K562 (cell line): ENCODE results near the gene SFI1. TPM values are rescaled to one million over a fixed set of nuclear protein-coding genes. Genes with fewer than 3 reads are reported as not detected.

ENCODE experiments used
- ATAC-seq: fragments of 200-7000 bp; cut with Tn5 transposase; 3 replicates; pipeline ENCODE4 v1.9.1; 2020; ENCODE audit warnings: moderate library complexity
- BruUV-seq: library from RNA; stranded (reverse); fragments of 400-500 nt; replicated peaks from 2 replicates; lab custom pipeline; 2021; lab: Mats Ljungman, UMichigan
- CTCF ChIA-PET: fragments of 300-600 bp; formaldehyde crosslinking; extraction: SDS; loops from one replicate; lab custom pipeline; 2021; ENCODE audit warnings: low intra/inter-chr PET ratio; lab: Yijun Ruan, JAX
- POLR2A ChIA-PET: fragments of 300-600, 350-650 bp; sonication (Branson Sonifier 250); formaldehyde crosslinking; extraction: SDS; loops from one replicate; lab custom pipeline; 2021; ENCODE audit warnings: antibody characterized with exemption, inconsistent platforms; lab: Yijun Ruan, JAX
- DNase-seq, 4 experiments: peaks; one replicate each; pipeline versions ENCODE4 v3.0.0 to v3.0.0-alpha.2; 2011 to 2018; ENCODE audit warnings: low spot score in 3 of 4, mixed read lengths in 3 of 4; ENCODE audit errors: extremely low read depth in 1 of 4
- FAIRE-seq: peaks from 2 replicates; lab custom pipeline; 2011; peaks lifted over from hg19 to GRCh38; lab: Jason Lieb, UNC
- H2AFZ ChIP-seq: 2 replicates; pipeline ENCODE4 v1.6.0; 2011; ENCODE audit warnings: low read depth, low read length, control low read depth, inconsistent platforms
- H3K27ac ChIP-seq: fragments of 200-600 bp; 3 replicates; pipeline ENCODE4 v1.8.0; 2011; ENCODE audit warnings: low read depth, mild to moderate bottlenecking, control low read depth, inconsistent platforms, low read length, moderate library complexity, mixed read lengths; ENCODE audit errors: extremely low read depth
- H3K27me3 ChIP-seq, 2 experiments: fragments of 300-600 bp in 1 of 2; 2 replicates in 1 of 2; 3 replicates in 1 of 2; pipeline versions ENCODE4 v1.6.0 to v1.8.0; 2011; ENCODE audit warnings: inconsistent platforms in 2 of 2, low read length in 2 of 2, mild to moderate bottlenecking in 1 of 2, mixed read lengths in 1 of 2, moderate library complexity in 1 of 2; ENCODE audit not compliant: control insufficient read depth in 2 of 2, insufficient read depth in 2 of 2
- H3K36me3 ChIP-seq: fragments of 300-600 bp; 3 replicates; pipeline ENCODE4 v1.8.0; 2011; ENCODE audit warnings: mild to moderate bottlenecking, low read length, inconsistent platforms; ENCODE audit not compliant: control insufficient read depth, insufficient read depth
- H3K4me1 ChIP-seq, 2 experiments: fragments of 200-600 bp in 1 of 2; replicated peaks in 1 of 2; 2 replicates in 1 of 2; 3 replicates in 1 of 2; pipeline versions ENCODE4 v1.5.1 to v1.8.0; 2011; ENCODE audit warnings: inconsistent platforms in 2 of 2, low read length in 2 of 2, mild to moderate bottlenecking in 1 of 2, mixed read lengths in 1 of 2, moderate library complexity in 1 of 2; ENCODE audit not compliant: control insufficient read depth in 2 of 2, insufficient read depth in 2 of 2
- H3K4me2 ChIP-seq: 2 replicates; pipeline ENCODE4 v1.6.1; 2011; ENCODE audit warnings: low read length, control low read depth, inconsistent platforms, mixed read lengths; ENCODE audit not compliant: insufficient read depth
- H3K4me3 ChIP-seq: fragments of 200-600 bp; sonication (generic), shearing (Covaris generic); 2 replicates; pipeline ENCODE4 v1.5.1; 2016; ENCODE audit warnings: control low read depth, inconsistent platforms
- H3K79me2 ChIP-seq: fragments of 200-600 bp; 3 replicates; pipeline ENCODE4 v1.8.0; 2011; ENCODE audit warnings: low read length, inconsistent platforms; ENCODE audit not compliant: control insufficient read depth, insufficient read depth
- H3K9ac ChIP-seq, 2 experiments: 2 replicates each; pipeline versions ENCODE4 v1.6.0 to v1.6.1; 2011; ENCODE audit warnings: low read depth in 2 of 2, low read length in 2 of 2, control low read depth in 1 of 2, inconsistent platforms in 1 of 2, mild to moderate bottlenecking in 1 of 2, mixed read lengths in 1 of 2; ENCODE audit not compliant: insufficient read depth in 1 of 2
- H3K9me1 ChIP-seq: one replicate; pipeline ENCODE4 v1.6.0; 2011; ENCODE audit warnings: inconsistent platforms, mild to moderate bottlenecking, low read length, moderate library complexity; ENCODE audit not compliant: control insufficient read depth, insufficient read depth
- H3K9me3 ChIP-seq: replicated peaks from 2 replicates; pipeline ENCODE4 v1.5.1; 2011; ENCODE audit warnings: low read depth, low read length, inconsistent platforms; ENCODE audit not compliant: control insufficient read depth, insufficient read depth
- H4K20me1 ChIP-seq: replicated peaks from 2 replicates; pipeline ENCODE4 v1.6.1; 2011; ENCODE audit warnings: low read length, inconsistent platforms, mixed read lengths; ENCODE audit not compliant: control insufficient read depth, insufficient read depth
- CTCF ChIP-seq, 3 experiments: IDR thresholded peaks in 2 of 3; conservative IDR thresholded peaks in 1 of 3; 2 replicates each; pipeline ENCODE4 v1.5.1; 2011 to 2012; ENCODE audit warnings: low read length in 3 of 3, mild to moderate bottlenecking in 3 of 3, control low read depth in 2 of 3, improper control_type of control experiment in 1 of 3, inconsistent platforms in 1 of 3, low read depth in 1 of 3, mixed read lengths in 1 of 3, moderate library complexity in 1 of 3; ENCODE audit not compliant: insufficient read depth in 2 of 3
- ELF2 ChIP-seq: fragments of 250-450 bp; sonication (Bioruptor Pico); IDR thresholded peaks from 2 replicates; pipeline ENCODE4 v1.5.0; 2021; ENCODE audit warnings: mild to moderate bottlenecking
- HDGF ChIP-seq: fragments of 450-650 bp; IDR thresholded peaks from 2 replicates; pipeline ENCODE4 v1.6.1; 2016
- KDM1A ChIP-seq, 2 experiments: fragments of 450-650 bp; IDR thresholded peaks; 2 replicates each; pipeline ENCODE4 v1.6.1; 2016; ENCODE audit warnings: mild to moderate bottlenecking in 2 of 2
- MTF1 ChIP-seq: fragments of 250-450 bp; sonication (Bioruptor Pico); IDR thresholded peaks from 2 replicates; pipeline ENCODE4 v1.9.0; 2021; ENCODE audit warnings: moderate library complexity, mild to moderate bottlenecking, inconsistent platforms, borderline replicate concordance
- NFYB ChIP-seq: IDR thresholded peaks from 2 replicates; pipeline ENCODE4 v1.6.1; 2011; ENCODE audit warnings: mild to moderate bottlenecking, moderate library complexity; ENCODE audit not compliant: insufficient read length; ENCODE audit errors: extremely low read depth
- TBL1XR1 ChIP-seq, 2 experiments: IDR thresholded peaks; 2 replicates each; pipeline ENCODE4 v1.6.1; 2012; ENCODE audit warnings: improper control_type of control experiment in 2 of 2, low read length in 2 of 2, mild to moderate bottlenecking in 1 of 2
- USF2 ChIP-seq: sonication (generic); formaldehyde crosslinking; IDR thresholded peaks from 2 replicates; pipeline ENCODE4 v1.5.0; 2020; ENCODE audit warnings: missing genetic modification reagents
- ZNF41 ChIP-seq: fragments of 250-450 bp; sonication (Bioruptor Pico); conservative IDR thresholded peaks from 2 replicates; pipeline ENCODE4 v1.4.0; 2020; ENCODE audit warnings: mild to moderate bottlenecking
- ZNF76 ChIP-seq: fragments of 250-450 bp; sonication (Bioruptor Pico); IDR thresholded peaks from 2 replicates; pipeline ENCODE4 v1.4.0; 2020; ENCODE audit warnings: mild to moderate bottlenecking, moderate library complexity, borderline replicate concordance
- ZNF780A ChIP-seq: fragments of 250-450 bp; sonication (Bioruptor Pico); IDR thresholded peaks from 2 replicates; pipeline ENCODE4 v1.5.0; 2021; ENCODE audit warnings: mild to moderate bottlenecking
- ZNF79 ChIP-seq: fragments of 250-450 bp; sonication (Bioruptor Pico); IDR thresholded peaks from 2 replicates; pipeline ENCODE4 v1.4.0; 2020; ENCODE audit warnings: low read depth, mild to moderate bottlenecking, moderate library complexity
- WGBS: fragments of 100-300 bp; shearing (Covaris generic); methylation state at CpG from one replicate; pipeline ENCODE4 v1.1.6; 2016; ENCODE audit warnings: low coverage, mixed read lengths; ENCODE audit not compliant: insufficient coverage; ENCODE audit errors: missing lambda C conversion rate; 5-methylcytosine and 5-hydroxymethylcytosine counted together
- in situ Hi-C: fragments of 300-500 bp; cut with MboI; formaldehyde crosslinking; loops from 4 replicates; pipeline ENCODE4 v1.15.0; 2018; ENCODE audit warnings: inconsistent platforms, mixed read lengths
- intact Hi-C: fragments of 100-400 bp; cut with micrococcal nuclease; formaldehyde crosslinking; loops from 2 replicates; pipeline ENCODE4 v1.14.2; 2022
- polyA plus RNA-seq, 8 experiments: library from polyadenylated mRNA; depleted of rRNA in 4 of 8; stranded (reverse) in 5 of 8; unstranded in 3 of 8; fragments of >200 nt; fragmentation: Nextera tagmentation in 2 of 8; fragmentation: Illumina TruSeq in 1 of 8; extraction: Ambion mirVana in 2 of 8; extraction: Trizol in 1 of 8; gene quantifications; 2 replicates each; pipeline versions ENCODE4 v1.2.1 to v1.2.3, GENCODE V29; 2011 to 2014; ENCODE audit warnings: inconsistent platforms in 1 of 8, missing spikeins in 1 of 8
- total RNA-seq, 7 experiments: library from RNA; depleted of rRNA in 6 of 7; stranded (reverse); fragments of >200 nt in 6 of 7; fragmentation: Illumina TruSeq in 2 of 7; extraction: Trizol in 2 of 7; gene quantifications; 2 replicates each; pipeline versions ENCODE4 v1.2.1 to v1.2.3, GENCODE V29; 2011 to 2021; ENCODE audit warnings: low replicate concordance in 1 of 7
- TF ChIP-seq, protein P1 (sequence below): fragments of 250-450 bp; sonication (Bioruptor Pico); IDR thresholded peaks from 2 replicates; pipeline ENCODE4 v1.4.0; 2020
- TF ChIP-seq, protein P2 (sequence below), 3 experiments: fragments of 200-800 bp in 1 of 3; sonication (Bioruptor generic) in 1 of 3; sonication (generic) in 1 of 3; formaldehyde crosslinking in 1 of 3; IDR thresholded peaks; 2 replicates each; pipeline versions ENCODE4 v1.6.1 to v1.8.0; 2016 to 2022; ENCODE audit warnings: mild to moderate bottlenecking in 2 of 3, missing compliant biosample characterization in 2 of 3, missing genetic modification characterization in 2 of 3, missing genetic modification reagents in 1 of 3

Gene SFI1
- total and polyA plus RNA-seq, 9 of the 15 experiments (the other 6 are each of a cell fraction or from before 2014, with no cell fraction given), result 3.0 to 25.6 (median 14.1) TPM

GRCh38 chr22:31651664-31652063 is 155.3 kb downstream of the SFI1 start:
- WGBS, result 53% methylated on average over 1 of the region's 4 CpGs
- POLR2A ChIA-PET, result no interaction called here

More at GRCh38 chr22:31651664-31652063, 155.3 kb downstream of the SFI1 start:
- Histone ChIP-seq H3K27me3 (no peaks in the 10 kb centered on the region), H3K27ac (no peak overlapping the region), H3K9me3 (no peaks in the 10 kb centered on the region), H3K36me3 (peaks cover 19% of the 10 kb centered on the region; the same call in 2 of the 3 replicates), H3K4me2 (no peak overlapping the region), H3K79me2 (peaks cover 30% of the 10 kb centered on the region), H3K9ac (no peak overlapping the region), H3K9me1 (no peaks in the 10 kb centered on the region), H3K4me3 (no peak overlapping the region), H3K4me1 (peaks cover 13 to 15% of the 10 kb centered on the region in 2 experiments; a peak in 4 of 5 replicates), H2AFZ (no peak overlapping the region), H4K20me1 (0 out of 2 replicates have a peak, but pooled peaks cover 3% of the 10 kb centered on the region)
- TF ChIP-seq ZNF79 (CRISPR knock-in tag) (no peak), MTF1 (CRISPR knock-in tag) (no peak), ZNF41 (CRISPR knock-in tag) (no peak), NFYB (no peak), CTCF (IDR thresholded peaks at IDR 0.05 in 2 of 3, conservative IDR thresholded peaks at IDR 0.05 in 1 of 3; ENCODE audit: insufficient read depth in 2 of 3, low read depth in 1 of 3, low read length in 3 of 3) (no peak), KDM1A (IDR thresholded peaks at IDR 0.05) (no peak), ZNF76 (CRISPR knock-in tag) (no peak), HDGF (no peak), TBL1XR1 (IDR thresholded peaks at IDR 0.05; ENCODE audit: low read length in 2 of 2) (no peak), ELF2 (CRISPR knock-in tag) (no peak), USF2 (CRISPR knock-in tag) (no peak), ZNF780A (CRISPR knock-in tag) (no peak)
- TF ChIP-seq, protein P1, sequence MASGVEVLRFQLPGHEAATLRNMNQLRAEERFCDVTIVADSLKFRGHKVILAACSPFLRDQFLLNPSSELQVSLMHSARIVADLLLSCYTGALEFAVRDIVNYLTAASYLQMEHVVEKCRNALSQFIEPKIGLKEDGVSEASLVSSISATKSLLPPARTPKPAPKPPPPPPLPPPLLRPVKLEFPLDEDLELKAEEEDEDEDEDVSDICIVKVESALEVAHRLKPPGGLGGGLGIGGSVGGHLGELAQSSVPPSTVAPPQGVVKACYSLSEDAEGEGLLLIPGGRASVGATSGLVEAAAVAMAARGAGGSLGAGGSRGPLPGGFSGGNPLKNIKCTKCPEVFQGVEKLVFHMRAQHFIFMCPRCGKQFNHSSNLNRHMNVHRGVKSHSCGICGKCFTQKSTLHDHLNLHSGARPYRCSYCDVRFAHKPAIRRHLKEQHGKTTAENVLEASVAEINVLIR (CRISPR knock-in tag), result no peak
- TF ChIP-seq, protein P2, sequence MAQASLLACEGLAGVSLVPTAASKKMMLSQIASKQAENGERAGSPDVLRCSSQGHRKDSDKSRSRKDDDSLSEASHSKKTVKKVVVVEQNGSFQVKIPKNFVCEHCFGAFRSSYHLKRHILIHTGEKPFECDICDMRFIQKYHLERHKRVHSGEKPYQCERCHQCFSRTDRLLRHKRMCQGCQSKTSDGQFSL (CRISPR knock-in tag; IDR thresholded peaks at IDR 0.05), result no peak
- TF ChIP-seq, protein P2 (tag; IDR thresholded peaks at IDR 0.05), result no peak
- intact Hi-C loops, result no loop called here
- ATAC-seq (no peak), FAIRE-seq (no peak), DNase-seq (no peak)
- BruUV-seq, result no TSS peak
- CTCF ChIA-PET, result no interaction called here
- in situ Hi-C loops, result no loop called here
